GM18870 (cell line): ENCODE measurements around the gene PODXL.

Source experiments
- ATAC-seq: cut with Tn5 transposase; IDR thresholded peaks from one replicate; pipeline ENCODE4 v1.9.1; 2021; ENCODE audit warnings: moderate library complexity; ENCODE audit not compliant: unreplicated experiment

The PODXL gene

GRCh38 chr7:131455001-131455400, 101.4 kb downstream of the PODXL start:
- ATAC-seq, result no peak

- no peak for ATAC-seq
Observed at GRCh38 chr7:131454498-131454897, 101.9 kb downstream of the PODXL start.
